GM18520 (cell line): ENCODE data around the gene XRCC1.
"Not testable (repeated sequence)": the region's sequence is repeated elsewhere in the genome, so short reads cannot be mapped to it uniquely, and the experiment has no call there.

Source experiments
- ATAC-seq: cut with Tn5 transposase; IDR thresholded peaks from one replicate; pipeline ENCODE4 v1.9.1; 2021; ENCODE audit not compliant: unreplicated experiment

The XRCC1 gene

DNA sequence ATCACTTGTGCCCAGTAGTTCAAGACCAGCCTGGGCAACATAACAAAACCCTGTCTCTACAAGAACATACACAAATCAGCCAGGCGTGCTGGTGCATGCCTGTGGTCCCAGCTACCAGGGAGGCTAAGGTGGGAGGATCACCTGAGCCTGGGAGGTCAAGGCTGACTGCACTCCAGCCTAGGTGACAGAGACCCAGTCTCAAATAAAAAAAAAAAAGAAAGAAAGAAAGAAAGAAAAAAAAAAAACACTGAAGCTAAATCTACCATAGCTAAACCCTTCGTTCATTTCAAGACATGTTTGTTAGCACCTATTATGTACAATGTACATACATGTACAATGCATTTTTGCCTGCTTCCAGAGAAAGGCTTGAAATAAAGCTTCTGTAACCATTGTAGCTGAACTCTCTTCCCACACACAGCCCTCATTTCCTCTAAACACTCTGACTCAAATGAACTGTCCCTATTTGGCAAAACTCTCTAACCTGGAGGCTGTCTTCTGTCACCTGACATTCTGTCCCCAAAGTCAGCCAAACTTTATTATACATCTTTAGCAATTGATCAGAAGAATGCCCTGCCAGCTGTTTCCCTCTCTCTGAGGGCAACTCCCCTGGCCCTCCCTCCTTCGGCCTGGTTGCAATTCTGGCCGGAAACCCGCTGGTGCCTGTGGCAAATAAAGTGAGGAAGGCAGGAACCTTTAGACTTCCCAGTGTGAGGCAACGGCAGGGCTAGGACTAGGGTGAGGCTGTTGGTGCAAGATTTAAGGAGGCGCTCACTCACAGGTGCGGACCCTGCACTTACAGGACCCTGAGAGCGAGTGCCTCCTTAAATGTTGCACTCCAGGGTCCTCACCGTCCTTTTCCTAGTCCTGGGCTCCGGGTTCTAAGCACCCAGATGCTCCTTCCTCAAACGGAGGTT is 50.1 kb downstream of the XRCC1 start:
- no peak for ATAC-seq

- not testable (repeated sequence) for ATAC-seq
These were observed 51.6 kb downstream of the XRCC1 start for GRCh38 chr19:43523696-43524095.

DNA sequence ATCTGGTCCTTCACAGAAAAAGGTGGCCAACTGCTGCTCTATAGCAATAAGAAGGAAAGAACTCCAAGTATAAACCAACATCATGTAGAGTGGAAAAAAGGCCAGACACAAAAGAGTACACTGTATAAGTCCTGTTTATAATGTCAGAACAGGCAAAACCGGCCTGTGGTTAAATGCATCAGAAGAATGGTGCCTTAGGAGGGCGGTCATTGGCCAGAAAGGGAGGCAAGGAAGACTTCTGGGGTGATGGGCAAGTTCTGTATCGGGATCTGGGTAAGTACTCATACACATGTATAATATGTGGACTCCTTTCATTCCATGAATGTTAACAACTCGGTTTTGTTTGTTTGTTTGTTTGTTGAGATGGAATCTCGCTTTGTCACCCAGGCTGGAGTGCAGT is 52.4 kb downstream of the XRCC1 start:
- no peak for ATAC-seq

DNA sequence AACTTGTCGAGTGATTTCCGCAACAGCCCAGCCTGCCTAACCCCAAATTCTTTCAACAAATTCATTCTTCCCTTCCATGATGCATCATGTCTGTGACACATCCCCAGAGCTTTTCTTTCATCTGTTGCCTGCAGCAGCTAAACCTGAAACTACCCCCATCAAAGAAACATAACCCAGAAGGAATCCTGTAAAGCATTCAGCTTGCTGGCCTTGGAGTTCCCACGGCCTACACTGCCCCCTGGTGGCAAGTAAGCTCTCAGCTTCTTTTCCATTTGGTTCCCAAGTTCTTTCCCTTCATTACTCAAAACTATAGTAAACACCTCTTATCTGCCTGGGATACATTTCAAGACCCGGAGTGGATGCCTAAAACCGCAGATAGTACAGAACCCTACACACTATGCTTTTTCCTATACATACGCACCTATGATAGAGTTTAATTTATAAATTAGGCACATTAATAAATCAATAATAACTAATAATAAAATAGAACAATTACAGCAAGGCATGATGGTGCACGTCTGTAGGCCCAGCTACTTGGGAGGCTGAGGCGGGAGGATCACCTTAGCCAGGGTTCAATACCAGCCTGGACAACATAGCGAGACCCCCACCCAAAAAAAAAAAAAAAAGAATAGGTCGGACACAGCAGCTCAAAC is 55.8 kb downstream of the XRCC1 start:
- ATAC-seq = no peak

- ATAC-seq = no peak
These were observed 57.3 kb downstream of the XRCC1 start for GRCh38 chr19:43518051-43518450.

GRCh38 chr19:43512399-43512798 is 62.9 kb downstream of the XRCC1 start:
- not testable (repeated sequence) for ATAC-seq

GRCh38 chr19:43511324-43511723 is 64.0 kb downstream of the XRCC1 start:
- ATAC-seq = no peak

GRCh38 chr19:43510713-43511112 is 64.6 kb downstream of the XRCC1 start:
- ATAC-seq = no peak

GRCh38 chr19:43507880-43508279 is 67.4 kb downstream of the XRCC1 start:
- ATAC-seq = no peak

GRCh38 chr19:43506629-43507028 is 68.7 kb downstream of the XRCC1 start:
- ATAC-seq = no peak

DNA sequence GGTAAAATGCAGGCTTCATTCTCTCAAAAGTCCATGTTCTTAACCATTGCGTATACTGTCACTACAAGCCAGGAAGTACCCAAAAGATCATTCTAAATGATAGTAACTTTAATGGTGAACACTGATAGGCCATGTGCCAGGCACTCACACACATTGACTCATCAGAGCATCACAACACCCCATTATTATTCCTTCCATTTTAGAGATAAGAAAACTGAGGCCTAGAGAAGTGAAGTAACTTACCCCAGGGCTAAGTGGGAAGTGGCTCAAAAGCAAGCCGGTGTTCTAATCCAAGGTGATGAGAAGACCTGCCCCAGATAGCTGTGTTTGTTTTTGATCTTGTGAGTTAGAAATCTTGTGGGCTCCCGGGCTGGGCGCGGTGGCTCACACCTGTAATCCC is 69.4 kb downstream of the XRCC1 start:
- ATAC-seq = no peak

GRCh38 chr19:43505186-43505456 is 70.2 kb downstream of the XRCC1 start:
- no peak for ATAC-seq

DNA sequence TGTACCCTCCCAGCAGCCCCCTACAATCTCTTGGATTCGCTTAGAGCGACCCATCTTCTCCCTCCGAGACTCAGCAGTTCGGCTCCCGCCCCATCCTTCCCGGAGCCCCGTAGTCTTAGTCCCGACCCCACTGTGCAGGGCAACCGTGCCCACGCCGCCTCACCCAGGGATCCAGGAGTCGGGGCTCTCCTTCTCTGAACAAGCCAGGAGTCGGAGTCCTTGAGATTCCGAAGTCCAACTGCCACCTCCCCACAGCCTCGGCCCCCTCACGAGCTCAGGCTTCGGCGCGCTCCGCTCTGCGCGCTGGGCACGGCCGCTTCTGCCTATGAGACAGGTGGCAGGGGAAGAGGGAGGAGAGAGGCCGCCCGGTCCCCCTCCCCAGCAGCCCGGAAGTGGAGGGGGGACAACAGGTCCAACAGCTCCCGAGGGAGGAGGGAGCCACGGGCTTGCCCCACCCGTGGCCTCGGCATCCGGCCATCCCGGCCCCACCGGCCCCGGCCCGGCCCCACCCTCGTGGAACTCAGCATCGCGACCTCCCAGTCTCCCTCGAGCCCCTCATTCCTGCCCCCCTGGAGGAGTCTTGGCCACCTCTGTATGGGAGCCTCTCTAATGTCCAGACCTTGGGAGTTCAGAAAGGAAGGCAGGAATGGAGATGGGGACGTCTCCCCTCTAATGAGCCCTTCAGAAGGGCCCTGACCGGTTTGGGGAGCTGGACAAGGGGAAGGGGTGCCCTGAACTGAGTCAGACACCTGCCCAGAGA is 70.7 kb downstream of the XRCC1 start, which contains the start of gene PHLDB3:
Gene PHLDB3 (minus strand): TSS at position 321 of the 760 bp plus-strand sequence. CDS start 628 bp downstream, outside the sequence.
- ATAC-seq = no peak

DNA sequence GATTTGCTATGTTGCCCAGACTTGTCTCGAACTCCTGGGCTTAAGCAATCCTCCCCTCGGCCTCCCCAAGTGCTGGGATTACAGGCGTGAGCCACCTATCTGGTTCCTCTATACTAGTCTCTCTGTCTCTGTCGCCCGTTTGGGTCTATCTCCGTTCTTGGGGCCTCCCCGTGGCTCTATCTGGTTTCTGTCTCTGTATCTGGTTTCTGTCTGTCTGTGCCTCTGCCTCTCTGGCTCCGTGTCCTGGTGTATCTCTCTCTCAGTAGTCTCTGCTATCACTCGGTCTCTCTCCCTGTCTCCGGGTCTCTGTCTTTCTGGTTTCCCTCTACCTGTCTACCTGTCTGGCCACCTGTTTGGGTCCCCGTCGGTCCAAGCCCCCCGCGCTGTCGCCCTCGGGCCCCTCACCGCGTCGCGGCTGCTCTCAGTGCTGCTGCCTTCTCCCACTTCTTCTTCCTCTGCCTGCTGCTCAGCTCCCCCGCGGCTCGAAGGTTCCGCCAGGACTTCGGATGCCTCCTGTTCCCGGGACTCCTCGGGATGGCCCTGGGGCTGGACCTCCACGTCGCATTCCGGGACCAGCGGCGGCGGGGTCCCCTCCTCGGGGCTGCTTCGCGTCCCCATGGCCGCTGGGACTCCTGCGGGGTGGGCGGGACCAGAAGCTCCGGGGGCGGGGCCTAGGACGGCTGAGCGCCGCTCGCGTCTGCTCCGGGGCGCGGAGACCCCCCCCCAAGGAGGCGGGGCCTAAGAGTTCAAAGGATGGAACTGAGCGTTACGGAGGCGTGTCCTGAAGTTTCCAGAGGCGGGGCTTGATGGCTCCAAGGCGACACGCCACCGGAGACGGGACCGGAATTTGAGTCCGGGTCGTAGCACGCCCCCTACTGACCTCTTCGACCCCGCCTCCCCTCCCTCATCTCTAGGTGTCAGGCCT is 71.6 kb downstream of the XRCC1 start:
- peak; percentile 87 for ATAC-seq

DNA sequence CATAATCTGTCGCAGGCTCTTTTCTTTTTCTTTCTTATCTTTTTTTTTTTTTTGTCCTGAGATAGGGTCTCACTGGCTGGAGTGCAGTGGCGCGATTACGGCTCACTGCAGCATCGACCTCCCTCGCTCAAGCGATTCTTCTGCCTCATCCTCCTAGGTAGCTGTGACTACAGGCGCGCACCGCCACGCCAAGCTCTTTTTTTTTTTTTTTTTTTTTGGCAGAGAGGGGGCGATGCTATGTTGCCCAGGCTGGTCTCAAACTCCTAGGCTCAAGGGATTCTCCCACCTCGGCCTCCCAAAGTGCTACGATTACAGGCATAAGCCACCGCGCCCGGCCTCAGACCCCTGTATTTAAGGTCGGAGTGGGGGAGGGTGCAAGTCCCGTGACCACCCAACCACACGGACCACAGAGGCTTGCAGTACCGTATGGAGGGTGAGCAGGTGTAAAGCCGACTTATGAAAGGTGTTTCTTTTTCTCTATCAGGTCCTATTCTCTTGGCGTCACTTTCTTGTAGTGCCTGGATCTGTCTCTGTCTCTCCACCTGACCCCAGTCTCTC is 72.8 kb downstream of the XRCC1 start:
- no peak for ATAC-seq

GRCh38 chr19:43501661-43502418 is 73.5 kb downstream of the XRCC1 start:
- ATAC-seq = no peak

DNA sequence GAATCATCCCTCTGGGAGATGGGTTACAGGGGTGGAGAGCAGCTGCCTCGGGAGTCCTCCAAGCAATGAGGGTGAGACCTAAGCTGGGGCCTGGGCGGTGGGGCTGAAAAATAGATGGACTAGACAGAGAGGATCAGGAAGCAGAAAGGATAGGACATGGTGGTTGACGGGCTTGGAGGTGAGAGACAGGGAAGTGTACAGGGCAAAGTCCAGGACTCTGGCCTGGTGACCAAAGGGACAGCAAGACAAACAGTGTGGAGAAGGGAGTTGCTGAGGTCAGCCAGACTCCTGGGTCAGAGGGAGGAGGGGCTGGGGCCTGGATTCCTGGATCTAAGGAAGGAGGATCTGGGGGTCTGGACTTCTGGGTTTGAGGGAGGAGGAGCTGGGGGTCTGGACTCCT is 76.3 kb downstream of the XRCC1 start:
- no peak for ATAC-seq

DNA sequence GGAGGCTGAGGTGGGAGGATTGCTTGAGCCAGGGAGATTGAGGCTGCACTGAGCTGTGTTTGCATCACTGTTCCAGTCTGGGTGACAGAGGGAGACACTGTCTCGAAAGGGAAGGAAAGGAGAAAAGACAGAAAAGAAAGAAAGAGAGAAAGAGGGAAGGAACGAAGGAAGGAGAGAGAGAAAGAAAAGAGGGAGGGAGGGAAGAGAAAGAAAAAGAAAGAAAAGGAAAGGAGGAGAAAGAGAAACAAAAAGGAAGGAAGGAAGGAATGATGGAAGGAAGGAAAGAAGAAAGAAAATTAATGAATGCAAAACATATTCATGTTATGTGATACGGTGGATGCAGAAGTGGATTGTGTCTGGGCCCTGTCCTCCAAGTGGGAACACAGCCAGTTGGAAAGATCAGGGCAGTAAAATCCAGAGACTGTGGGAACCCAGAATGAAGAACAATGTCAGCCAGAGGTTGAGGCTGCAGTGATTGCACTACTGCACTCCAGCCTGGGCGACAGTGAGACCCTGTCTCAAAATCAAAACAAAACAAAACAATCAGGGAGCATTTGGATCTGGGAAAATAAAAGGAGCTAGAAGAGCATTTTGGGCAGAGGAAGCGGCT is 77.0 kb downstream of the XRCC1 start:
- ATAC-seq = no peak

- no peak for ATAC-seq
These were observed 78.4 kb downstream of the XRCC1 start for GRCh38 chr19:43496960-43497359.
